Activated naive CD4-positive, alpha-beta T cell treated with anti-CD3 and anti-CD28 coated beads, Interleukin-2, amount 10 ng/mL, durations not matched to agents 7 days and 5 days (primary cell): ENCODE data around the gene RAD51B.
"Not testable (repeated sequence)": the region's sequence is repeated elsewhere in the genome, so short reads cannot be mapped to it uniquely, and the experiment has no call there.

Source experiments
- CTCF ChIA-PET: fragments of 350-600 bp; sonication (Branson Sonifier 250); formaldehyde crosslinking; loops from one replicate; lab custom pipeline; 2021; ENCODE audit warnings: antibody characterized with exemption; lab: Charles Lee
- DNase-seq: peaks from one replicate; pipeline ENCODE4 v3.0.0-alpha.2; 2020
- H3K27ac Mint-ChIP-seq: one replicate; pipeline ENCODE4 v1.8.0; 2021; ENCODE audit warnings: mild to moderate bottlenecking, moderate library complexity, mixed read lengths
- H3K27me3 Mint-ChIP-seq: one replicate; pipeline ENCODE4 v1.8.0; 2021; ENCODE audit warnings: mild to moderate bottlenecking, mixed read lengths
- H3K36me3 Mint-ChIP-seq: one replicate; pipeline ENCODE4 v1.8.0; 2021; ENCODE audit warnings: mixed read lengths
- H3K4me1 Mint-ChIP-seq: one replicate; pipeline ENCODE4 v1.8.0; 2021; ENCODE audit warnings: mixed read lengths
- H3K4me3 Mint-ChIP-seq: one replicate; pipeline ENCODE4 v1.8.0; 2021; ENCODE audit warnings: mild to moderate bottlenecking, moderate library complexity, mixed read lengths
- H3K9me3 Mint-ChIP-seq: one replicate; pipeline ENCODE4 v1.8.0; 2021; ENCODE audit warnings: mixed read lengths

The RAD51B gene

DNA sequence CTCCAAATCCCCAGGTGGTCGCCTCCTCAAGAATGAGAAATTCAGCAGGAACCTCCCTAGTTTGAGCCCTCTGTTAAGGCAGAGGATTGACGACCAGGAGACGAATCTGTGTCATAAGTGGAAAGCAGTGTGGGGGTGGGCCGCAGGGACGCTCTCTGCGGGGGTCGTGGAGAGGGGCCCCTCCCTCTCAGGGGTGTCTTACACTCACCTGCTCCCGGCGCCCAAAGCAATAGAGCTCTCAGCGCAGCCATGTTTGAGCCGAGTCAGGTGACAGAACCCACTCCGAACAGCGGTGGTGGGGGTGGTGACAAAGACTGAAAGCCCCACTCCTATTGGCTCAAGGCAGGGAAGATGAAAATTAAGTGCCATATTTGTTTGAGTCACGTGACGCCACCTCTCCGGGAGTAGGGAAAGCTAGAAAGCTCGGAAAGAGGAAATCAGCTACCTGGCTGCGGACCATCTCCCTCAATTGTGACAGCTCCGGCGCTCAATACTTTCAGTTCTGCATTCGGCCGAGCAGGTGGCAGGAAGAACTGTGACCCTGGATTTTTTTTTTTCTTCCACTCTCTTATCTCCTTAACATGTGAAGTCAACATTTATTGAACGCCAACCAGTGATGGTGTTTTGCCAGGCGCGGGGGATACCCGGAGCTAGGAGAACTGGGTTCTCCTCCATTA, 3.1 kb upstream of the RAD51B start, which contains the start of gene ZFYVE26:
TSS of gene ZFYVE26 (minus strand) at position 265 of the 677 bp plus-strand sequence. CDS start 627 bp downstream, outside the sequence.
- peak within 1 kb of the TSS; percentile 97 for H3K27ac Mint-ChIP-seq
- peak; percentile 96 for DNase-seq
- H3K9me3 Mint-ChIP-seq, result no peaks in the 10 kb centered on the region
- H3K27me3 Mint-ChIP-seq, result no peaks in the 10 kb centered on the region
- CTCF ChIA-PET, result interaction anchor here (1.0 to 2.0 kb wide), 2 partner anchors 10 to 457 kb away, joined by 3 to 6 read pairs; partner anchors contain the start of genes ATP6V1D and EIF2S1
- peaks cover 5% of the 10 kb centered on the region for H3K36me3 Mint-ChIP-seq
- H3K4me1 Mint-ChIP-seq, result peaks cover 65% of the 10 kb centered on the region
- H3K4me3 Mint-ChIP-seq, result peak within 1 kb of the TSS; percentile 93

DNA sequence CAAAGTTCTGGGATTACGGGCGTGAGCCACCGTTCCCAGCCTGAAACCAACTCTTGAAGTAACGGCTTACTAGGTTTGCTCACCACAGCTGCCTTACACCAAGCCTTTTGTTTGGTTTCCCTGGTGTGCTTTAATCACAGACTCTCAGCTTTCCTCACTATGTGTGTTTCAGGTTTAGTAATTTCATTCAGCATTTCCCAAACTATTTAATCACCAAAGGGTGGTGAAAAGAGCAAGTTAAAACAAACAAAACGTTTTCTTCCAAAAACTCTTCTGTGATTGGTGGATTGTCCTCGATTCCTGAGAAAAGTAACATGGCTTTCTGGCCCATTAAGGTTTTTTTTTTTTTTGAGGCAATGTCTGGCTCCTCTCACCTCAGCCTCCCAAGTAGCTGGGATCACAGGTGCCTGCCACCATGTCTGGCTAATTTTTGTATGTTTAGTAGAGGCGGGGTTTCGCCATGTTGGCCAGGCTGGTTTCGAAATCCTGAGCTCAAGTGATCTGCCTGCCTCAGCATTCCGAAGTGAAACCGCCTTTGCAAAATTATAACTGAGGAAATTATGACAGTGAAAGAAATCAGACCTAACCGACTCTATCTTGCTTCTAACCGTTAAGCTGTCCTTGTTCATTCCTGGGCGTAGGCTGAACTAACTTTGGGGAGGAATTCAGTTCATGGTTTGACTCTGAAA, 1.7 kb upstream of the RAD51B start:
- Mint-ChIP-seq H3K36me3 (peaks cover 2% of the 10 kb centered on the region), H3K4me3 (peak overlapping the region; percentile 94), H3K9me3 (no peaks in the 10 kb centered on the region), H3K4me1 (peaks cover 67% of the 10 kb centered on the region), H3K27me3 (no peaks in the 10 kb centered on the region), H3K27ac (peak overlapping the region; percentile 61)
- CTCF ChIA-PET, result interaction anchor here (0.6 kb wide), 1 partner anchor 200 kb away, joined by 4 read pairs; no protein-coding TSS in a partner anchor
- DNase-seq, result no peak

DNA sequence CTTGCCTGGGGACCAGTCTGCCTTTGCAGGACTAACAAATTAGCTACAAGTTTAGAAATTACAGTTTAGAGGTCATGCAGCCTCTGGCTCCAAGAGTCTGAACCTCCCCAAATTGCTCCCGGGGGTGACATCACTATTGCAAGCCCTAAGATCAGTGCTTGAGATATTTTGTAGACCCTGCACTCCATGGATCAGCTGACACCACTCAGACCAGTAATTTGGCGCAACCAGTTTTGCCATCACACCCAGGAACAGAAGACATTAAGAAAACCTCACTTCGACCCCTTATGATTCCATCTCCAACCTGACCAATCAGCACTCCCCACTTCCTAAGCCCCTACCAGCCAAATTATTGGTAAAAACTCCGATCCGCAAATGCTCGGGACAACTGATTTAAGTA, 1.1 kb upstream of the RAD51B start:
- CTCF ChIA-PET, DNase-seq, H3K9me3 Mint-ChIP-seq, H3K36me3 Mint-ChIP-seq, H3K27me3 Mint-ChIP-seq: not testable (repeated sequence)
- peak overlapping the region; percentile 35 for H3K27ac Mint-ChIP-seq
- peaks cover 67% of the 10 kb centered on the region for H3K4me1 Mint-ChIP-seq
- peak overlapping the region; percentile 94 for H3K4me3 Mint-ChIP-seq

DNA sequence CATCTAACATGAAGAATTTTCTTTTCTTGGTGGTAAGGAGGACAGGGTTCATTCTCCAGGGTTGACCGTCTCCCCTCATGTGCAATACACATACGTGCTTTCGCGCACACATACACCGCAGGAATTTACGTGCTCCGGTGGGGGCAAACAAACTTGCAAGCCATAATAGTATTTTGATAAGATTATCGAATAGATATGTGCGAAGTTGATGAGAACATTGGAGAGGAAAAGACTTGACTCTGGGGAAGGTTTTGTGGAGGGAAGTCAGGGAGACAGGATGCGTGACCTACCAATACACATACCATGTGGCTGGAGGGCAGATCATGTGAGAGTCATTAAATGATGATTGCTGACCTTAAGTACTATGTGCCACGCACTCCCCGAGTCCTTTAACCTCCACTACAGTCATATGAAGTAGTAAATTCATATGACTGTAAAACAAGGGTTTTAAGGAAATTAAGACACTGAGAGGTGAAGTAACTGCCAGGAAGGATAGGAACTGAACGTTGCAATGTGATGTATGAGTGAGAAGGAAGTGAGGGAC, 921 bp downstream of the RAD51B start:
- no peak for DNase-seq
- Mint-ChIP-seq H3K9me3 (no peaks in the 10 kb centered on the region), H3K27me3 (no peaks in the 10 kb centered on the region), H3K36me3 (peaks cover 2% of the 10 kb centered on the region), H3K4me3 (peak overlapping the region; percentile 94), H3K4me1 (peaks cover 48% of the 10 kb centered on the region), H3K27ac (peak overlapping the region; percentile 92)
- CTCF ChIA-PET, result no interaction called here

DNA sequence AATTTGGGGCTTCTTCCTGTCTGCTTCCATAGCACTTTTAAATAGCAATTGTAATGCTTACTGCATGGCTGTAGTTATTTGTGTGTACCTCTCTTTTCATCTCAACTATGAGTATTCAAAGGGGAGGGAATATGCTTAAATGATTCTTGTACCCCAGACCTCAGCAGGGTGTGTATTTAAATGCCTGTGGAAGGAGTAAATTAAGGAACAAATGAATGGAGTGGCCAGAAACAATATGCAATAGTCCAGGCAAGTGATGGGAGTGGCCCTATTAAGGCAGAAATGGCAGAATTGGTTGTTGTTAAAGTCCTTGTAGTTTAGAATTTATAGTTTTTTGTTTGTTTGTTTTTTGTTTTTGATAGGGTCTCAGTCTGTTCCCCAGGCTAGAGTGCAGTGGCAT, 1.5 kb downstream of the RAD51B start:
- CTCF ChIA-PET, result no interaction called here
- Mint-ChIP-seq H3K27me3 (no peaks in the 10 kb centered on the region), H3K4me3 (peak overlapping the region; percentile 94)

DNA sequence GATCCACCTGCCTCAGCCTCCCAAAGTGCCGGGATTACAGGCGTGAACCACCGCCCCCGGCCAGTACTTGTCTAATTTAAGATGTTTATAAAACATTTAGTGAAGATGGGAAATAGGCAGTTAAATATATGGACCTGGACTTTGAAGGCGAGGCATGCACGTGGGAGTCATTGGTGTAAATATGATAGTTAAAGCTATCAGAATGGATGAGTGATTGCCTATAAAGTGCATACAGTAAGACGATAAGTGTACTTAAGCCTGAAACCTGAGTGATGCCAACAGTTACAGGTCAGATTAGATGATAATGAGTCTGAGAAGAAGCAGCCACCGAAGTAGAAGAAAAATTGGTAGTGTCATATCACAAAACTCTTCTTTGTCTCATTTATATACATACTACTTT, 11.5 kb downstream of the RAD51B start:
- CTCF ChIA-PET, result no interaction called here
- Mint-ChIP-seq H3K36me3 (peaks cover 20% of the 10 kb centered on the region), H3K27me3 (no peaks in the 10 kb centered on the region)

More for the DNA sequence above, 1.5 kb downstream of the RAD51B start:
- Mint-ChIP-seq H3K4me1 (peaks cover 43% of the 10 kb centered on the region), H3K9me3 (no peaks in the 10 kb centered on the region), H3K27ac (no peak overlapping the region), H3K36me3 (peaks cover 2% of the 10 kb centered on the region)
- DNase-seq, result no peak

DNA sequence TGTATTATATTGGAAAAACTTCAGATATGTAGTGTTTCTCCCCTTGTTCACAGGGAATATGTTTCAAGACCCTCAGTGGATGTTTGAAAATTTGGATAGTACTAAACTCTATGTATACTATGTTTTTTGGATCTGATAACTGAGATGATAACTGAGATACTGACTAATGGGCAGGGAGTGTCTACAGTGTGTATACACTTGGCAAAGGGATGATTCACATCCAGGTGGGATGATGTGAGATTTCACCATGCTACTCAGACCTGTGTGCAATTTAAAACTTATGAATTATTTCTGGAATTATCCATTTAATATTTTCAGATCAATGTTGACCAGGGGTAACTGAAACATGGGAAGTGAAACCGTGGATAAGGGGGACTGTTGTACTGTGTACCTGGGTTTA, 13.8 kb downstream of the RAD51B start:
- CTCF ChIA-PET, result interaction anchor here (1.0 kb wide), 1 partner anchor 101 kb away, joined by 3 read pairs; no protein-coding TSS in a partner anchor
- Mint-ChIP-seq H3K4me3 (no peak overlapping the region), H3K27ac (no peak overlapping the region), H3K4me1 (no peaks in the 10 kb centered on the region), H3K9me3 (peaks cover 2% of the 10 kb centered on the region), H3K27me3 (no peaks in the 10 kb centered on the region), H3K36me3 (peaks cover 12% of the 10 kb centered on the region)
- DNase-seq, result no peak

More for the DNA sequence above, 11.5 kb downstream of the RAD51B start:
- Mint-ChIP-seq H3K4me3 (no peak overlapping the region), H3K4me1 (no peaks in the 10 kb centered on the region), H3K27ac (no peak overlapping the region), H3K9me3 (peaks cover 4% of the 10 kb centered on the region)
- no peak for DNase-seq

DNA sequence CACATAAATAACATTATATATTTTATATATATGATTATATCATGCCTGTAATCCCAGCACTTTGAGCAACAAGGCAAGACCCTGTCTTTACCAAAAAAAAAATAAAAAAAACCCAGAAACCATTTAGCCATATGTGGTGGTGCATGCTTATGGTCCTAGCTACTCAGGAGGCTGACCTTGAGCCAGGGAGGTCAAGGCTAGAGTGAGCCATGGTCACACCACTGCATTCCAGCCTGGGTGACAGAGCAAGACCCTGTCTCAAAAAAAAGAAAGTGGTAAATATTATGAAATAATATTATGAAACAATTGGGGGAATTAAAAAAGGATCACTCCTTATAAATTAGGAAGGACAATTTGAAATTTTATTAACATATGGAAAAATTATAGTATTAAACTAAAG, 16.0 kb downstream of the RAD51B start:
- Mint-ChIP-seq H3K36me3 (peaks cover 6% of the 10 kb centered on the region), H3K27ac (no peak overlapping the region), H3K9me3 (no peaks in the 10 kb centered on the region), H3K4me3 (no peak overlapping the region), H3K27me3 (no peaks in the 10 kb centered on the region), H3K4me1 (no peaks in the 10 kb centered on the region)
- no peak for DNase-seq
- CTCF ChIA-PET, result no interaction called here

DNA sequence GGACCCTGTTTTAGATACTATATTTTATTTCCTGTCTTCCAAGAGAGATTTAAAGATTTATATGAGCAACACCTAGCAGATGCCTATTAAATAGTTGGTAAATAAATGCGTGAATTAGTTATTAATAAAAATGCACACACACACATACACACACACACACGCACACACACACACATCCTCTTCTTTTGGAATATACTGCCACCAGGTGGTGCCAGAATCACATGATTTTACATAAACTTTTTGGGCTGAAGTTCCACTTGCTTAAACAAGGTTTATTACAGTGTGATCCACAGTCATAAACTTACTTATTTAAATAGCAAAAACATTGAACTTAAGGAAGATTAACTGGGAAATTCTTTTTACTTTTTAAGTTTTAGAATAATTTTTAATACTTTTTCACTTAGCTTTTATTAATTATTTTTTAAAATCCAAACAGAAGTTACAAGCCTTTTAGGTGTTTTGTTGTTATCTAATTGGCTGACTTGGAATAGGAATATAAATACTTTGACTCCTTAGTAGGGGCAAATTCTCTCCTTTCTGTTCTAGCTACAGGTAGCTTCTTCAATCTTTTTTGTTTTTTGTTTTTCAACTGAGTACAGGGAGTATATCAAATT, 17.5 kb downstream of the RAD51B start:
- peak; percentile 62 for DNase-seq
- Mint-ChIP-seq H3K4me3 (no peak overlapping the region), H3K4me1 (no peaks in the 10 kb centered on the region), H3K27ac (no peak overlapping the region), H3K36me3 (peaks cover 6% of the 10 kb centered on the region), H3K27me3 (no peaks in the 10 kb centered on the region), H3K9me3 (no peaks in the 10 kb centered on the region)
- CTCF ChIA-PET, result interaction anchor here (0.6 to 1.8 kb wide), 7 partner anchors 8 to 1007 kb away, joined by 3 to 4 read pairs (median 3); no protein-coding TSS in a partner anchor

DNA sequence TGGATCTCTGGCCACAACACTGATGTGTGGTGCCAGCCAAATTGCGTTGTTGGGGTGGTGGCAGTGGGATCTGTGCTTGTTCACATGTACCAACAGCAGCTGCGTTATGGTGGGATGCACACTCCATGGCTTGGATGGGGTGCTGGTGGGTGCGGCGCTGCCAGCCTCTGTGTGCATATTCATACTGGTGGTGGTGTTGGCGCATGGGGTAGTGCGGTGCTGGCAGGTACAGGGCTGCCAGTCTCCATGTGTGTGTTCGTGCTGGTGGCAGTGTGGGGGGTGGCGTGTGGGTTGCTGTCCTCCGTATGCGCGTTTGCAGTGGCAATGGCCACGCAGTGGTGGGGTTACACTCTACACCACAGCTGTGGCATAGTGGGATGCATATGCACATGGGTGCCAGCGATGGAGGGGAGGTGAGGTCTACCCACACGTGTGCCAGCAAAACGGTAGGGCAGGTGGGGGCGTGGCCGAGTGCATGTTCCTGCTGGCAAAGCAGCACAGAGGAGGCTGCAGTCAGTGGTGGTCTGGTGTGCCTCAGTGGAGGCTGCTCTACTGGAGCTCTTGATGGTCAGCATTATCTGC, 26.5 kb downstream of the RAD51B start:
- Mint-ChIP-seq H3K36me3 (peaks cover 8% of the 10 kb centered on the region), H3K27me3 (no peaks in the 10 kb centered on the region), H3K4me1 (no peaks in the 10 kb centered on the region), H3K27ac (no peak overlapping the region), H3K9me3 (peaks cover 11% of the 10 kb centered on the region), H3K4me3 (no peak overlapping the region)
- no peak for DNase-seq
- CTCF ChIA-PET, result no interaction called here

DNA sequence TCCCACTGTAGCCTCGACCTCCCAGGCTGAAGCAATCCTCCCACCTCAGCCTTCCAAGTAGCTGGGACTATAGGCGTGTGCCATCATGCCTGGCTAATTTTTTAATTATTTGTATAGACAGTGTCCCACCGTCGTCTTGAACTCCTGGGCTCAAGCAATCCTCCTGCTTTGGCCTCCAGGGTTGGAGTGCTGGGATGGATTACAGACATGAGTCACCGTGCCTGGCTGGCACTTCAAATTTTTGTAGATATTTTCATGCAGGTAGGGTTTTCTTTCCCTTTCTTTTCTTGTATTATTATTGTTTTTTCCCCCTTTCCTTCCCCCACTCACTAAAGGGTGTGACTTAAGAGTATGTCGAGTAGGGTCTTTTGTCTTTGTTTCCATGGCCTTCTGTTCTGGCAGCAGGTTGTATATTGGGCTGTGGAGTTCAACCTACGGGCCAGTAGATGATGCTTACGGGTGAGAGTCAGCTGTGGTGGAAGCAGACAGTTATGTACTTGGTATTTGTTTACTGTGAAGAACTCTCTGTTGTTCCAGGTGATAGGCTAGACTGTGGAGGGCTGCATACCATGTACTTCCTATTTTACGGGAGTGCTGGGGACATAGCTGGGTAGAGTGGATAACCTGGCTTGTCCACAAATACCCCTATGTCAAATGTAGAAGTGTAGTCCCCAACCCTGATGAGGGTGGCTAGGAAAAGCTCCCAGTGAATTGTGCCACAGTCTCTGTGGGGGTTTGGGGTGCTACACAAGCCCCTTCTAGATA, 30.7 kb downstream of the RAD51B start:
- Mint-ChIP-seq H3K36me3 (peaks cover 8% of the 10 kb centered on the region), H3K9me3 (peaks cover 9% of the 10 kb centered on the region), H3K4me3 (no peak overlapping the region), H3K4me1 (no peaks in the 10 kb centered on the region), H3K27me3 (no peaks in the 10 kb centered on the region), H3K27ac (no peak overlapping the region)
- CTCF ChIA-PET, result no interaction called here
- DNase-seq, result no peak

DNA sequence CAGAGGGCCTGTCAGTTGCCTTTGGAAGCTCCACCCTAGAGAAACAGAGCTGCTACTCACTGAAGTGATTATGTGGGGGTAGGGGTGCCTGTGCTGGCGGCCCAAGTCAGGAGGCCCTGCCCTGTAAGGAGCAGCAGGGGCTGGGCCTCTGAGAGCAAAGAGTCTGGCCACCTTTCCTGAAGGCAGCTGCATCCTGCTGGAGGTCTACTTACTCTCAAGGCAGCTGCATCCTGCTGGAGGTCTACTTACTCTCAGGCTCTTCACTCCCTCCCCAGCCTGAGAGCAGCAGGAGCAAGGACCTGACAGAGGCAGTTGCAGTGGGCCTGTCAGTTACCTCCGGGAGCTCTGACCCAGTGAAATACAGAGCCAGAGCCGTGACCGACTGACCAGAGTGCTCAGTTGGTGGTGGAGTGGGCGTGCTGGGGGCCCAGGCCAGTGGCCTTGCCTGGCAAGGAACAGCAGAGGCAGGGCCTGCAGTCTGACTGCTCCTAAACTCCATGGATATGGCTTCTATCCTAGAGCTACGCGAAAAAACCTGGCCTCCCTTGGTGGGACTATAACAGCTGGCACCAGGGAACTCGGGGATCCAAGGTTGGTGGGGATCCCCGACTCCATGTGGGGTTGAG, 32.3 kb downstream of the RAD51B start:
- H3K27me3 Mint-ChIP-seq, result no peaks in the 10 kb centered on the region
- H3K36me3 Mint-ChIP-seq, result peaks cover 6% of the 10 kb centered on the region
- H3K4me3 Mint-ChIP-seq, result no peak overlapping the region
- no peak overlapping the region for H3K27ac Mint-ChIP-seq
- CTCF ChIA-PET, result no interaction called here
- H3K9me3 Mint-ChIP-seq, result peaks cover 6% of the 10 kb centered on the region
- H3K4me1 Mint-ChIP-seq, result no peaks in the 10 kb centered on the region
- DNase-seq, result no peak
